Measurements from ENCODE around the gene BTK.

BTK gene

GRCh38 chrX:101362757-101363156, 23.2 kb downstream of the BTK start:
- in situ Hi-C loops (cut with HindIII; ENCODE audit: low pct_ligation_motif_present, low sequenced_read_pairs) = no loop called here
- no peak for DNase-seq
- Histone ChIP-seq H3K27me3 (replicated peaks) (no peaks in the 10 kb centered on the region), H3K27ac (no peak overlapping the region), H3K4me3 (ENCODE audit: low read depth, low read length) (no peak overlapping the region), H3K36me3 (replicated peaks) (no peaks in the 10 kb centered on the region)
- no peak for TF ChIP-seq CTCF (IDR thresholded peaks at IDR 0.05; ENCODE audit: low read depth, low read length, missing control alignments)

- Histone ChIP-seq H3K27me3 (replicated peaks) (no peaks in the 10 kb centered on the region), H3K4me3 (ENCODE audit: low read depth, low read length) (no peak overlapping the region), H3K27ac (no peak overlapping the region), H3K36me3 (replicated peaks) (no peaks in the 10 kb centered on the region)
- in situ Hi-C loops (cut with HindIII; ENCODE audit: low pct_ligation_motif_present, low sequenced_read_pairs) = no loop called here
- no peak for TF ChIP-seq CTCF (IDR thresholded peaks at IDR 0.05; ENCODE audit: low read depth, low read length, missing control alignments)
- no peak for DNase-seq
These were observed 23.9 kb downstream of the BTK start for GRCh38 chrX:101362116-101362515.

GRCh38 chrX:101360390-101360789, 25.6 kb downstream of the BTK start:
- in situ Hi-C loops (cut with HindIII; ENCODE audit: low pct_ligation_motif_present, low sequenced_read_pairs) = no loop called here
- no peak for DNase-seq
- no peak overlapping the region for H3K27ac ChIP-seq
- H3K36me3 ChIP-seq (replicated peaks) = no peaks in the 10 kb centered on the region
- no peak for TF ChIP-seq CTCF (IDR thresholded peaks at IDR 0.05; ENCODE audit: low read depth, low read length, missing control alignments)
- no peak overlapping the region for H3K4me3 ChIP-seq (ENCODE audit: low read depth, low read length)
- H3K27me3 ChIP-seq (replicated peaks) = no peaks in the 10 kb centered on the region

- no peaks in the 10 kb centered on the region for H3K36me3 ChIP-seq (replicated peaks)
- no peak for DNase-seq
- in situ Hi-C loops (cut with HindIII; ENCODE audit: low pct_ligation_motif_present, low sequenced_read_pairs) = no loop called here
- TF ChIP-seq CTCF (IDR thresholded peaks at IDR 0.05; ENCODE audit: low read depth, low read length, missing control alignments) = no peak
- H3K4me3 ChIP-seq (ENCODE audit: low read depth, low read length) = no peak overlapping the region
- no peaks in the 10 kb centered on the region for H3K27me3 ChIP-seq (replicated peaks)
- no peak overlapping the region for H3K27ac ChIP-seq
These were observed 26.0 kb downstream of the BTK start for GRCh38 chrX:101359966-101360365.

GRCh38 chrX:101357166-101357795, 28.7 kb downstream of the BTK start:
- peak; percentile 44 for TF ChIP-seq CTCF (IDR thresholded peaks at IDR 0.05; ENCODE audit: low read depth, low read length, missing control alignments)
- Histone ChIP-seq H3K27ac (no peak overlapping the region), H3K4me3 (ENCODE audit: low read depth, low read length) (no peak overlapping the region), H3K27me3 (replicated peaks) (no peaks in the 10 kb centered on the region), H3K36me3 (replicated peaks) (no peaks in the 10 kb centered on the region)
- in situ Hi-C loops (cut with HindIII; ENCODE audit: low pct_ligation_motif_present, low sequenced_read_pairs) = no loop called here
- DNase-seq = peak; percentile 12

GRCh38 chrX:101349193-101349562, 36.8 kb downstream of the BTK start:
- H3K36me3 ChIP-seq (replicated peaks) = no peaks in the 10 kb centered on the region
- DNase-seq = no peak
- no peaks in the 10 kb centered on the region for H3K27me3 ChIP-seq (replicated peaks)
- no peak for TF ChIP-seq CTCF (IDR thresholded peaks at IDR 0.05; ENCODE audit: low read depth, low read length, missing control alignments)
- H3K27ac ChIP-seq = no peak overlapping the region
- peak overlapping the region; percentile 75 for H3K4me3 ChIP-seq (ENCODE audit: low read depth, low read length)
- in situ Hi-C loops (cut with HindIII; ENCODE audit: low pct_ligation_motif_present, low sequenced_read_pairs) = no loop called here

All from brain microvascular endothelial cell (primary cell).